Suppressor macrophage (primary cell): ENCODE data around the gene ZNF385C.

Experiments
- DNase-seq, 4 experiments: peaks; one replicate each; pipeline ENCODE4 v3.0.0-alpha.2; 2020 to 2022

Gene ZNF385C

DNA sequence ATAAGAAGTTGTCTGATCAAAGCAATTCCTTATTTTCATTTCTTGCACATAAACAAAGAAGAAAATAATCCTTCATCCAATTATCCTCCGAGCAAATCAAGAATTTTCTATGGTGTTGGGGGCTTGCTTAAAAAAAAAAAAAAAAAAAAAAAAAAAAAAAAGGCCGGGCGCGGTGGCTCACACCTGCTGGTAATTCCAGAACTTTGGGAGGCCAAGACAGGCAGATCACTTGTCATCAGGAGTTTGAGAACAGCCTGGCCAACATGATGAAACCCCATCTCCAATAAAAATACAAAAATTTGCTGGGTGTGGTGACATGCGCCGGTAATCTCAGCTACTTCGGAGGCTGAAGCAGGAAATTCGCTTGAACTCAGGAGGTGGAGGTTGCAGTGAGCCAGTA, 112.4 kb downstream of the ZNF385C start:
- DNase-seq = no peak

DNA sequence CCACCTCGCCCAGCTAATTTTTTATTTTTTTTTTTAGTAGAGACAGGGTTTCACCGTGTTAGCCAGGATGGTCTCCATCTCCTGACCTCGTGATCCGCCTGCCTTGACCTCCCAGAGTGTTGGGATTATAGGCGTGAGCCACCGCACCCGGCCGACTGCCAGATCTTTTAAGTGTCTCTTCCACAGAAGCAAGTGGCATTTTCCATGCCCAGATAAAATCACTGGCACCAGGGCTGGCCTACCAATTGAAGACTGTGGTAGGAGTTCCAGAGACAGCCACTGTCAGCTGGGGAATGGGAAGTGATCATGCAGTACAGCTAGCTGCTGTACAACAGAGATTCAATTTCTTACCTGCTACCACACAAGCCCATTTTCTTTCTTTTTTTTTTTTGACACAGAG, 113.8 kb downstream of the ZNF385C start:
- DNase-seq = no peak

DNA sequence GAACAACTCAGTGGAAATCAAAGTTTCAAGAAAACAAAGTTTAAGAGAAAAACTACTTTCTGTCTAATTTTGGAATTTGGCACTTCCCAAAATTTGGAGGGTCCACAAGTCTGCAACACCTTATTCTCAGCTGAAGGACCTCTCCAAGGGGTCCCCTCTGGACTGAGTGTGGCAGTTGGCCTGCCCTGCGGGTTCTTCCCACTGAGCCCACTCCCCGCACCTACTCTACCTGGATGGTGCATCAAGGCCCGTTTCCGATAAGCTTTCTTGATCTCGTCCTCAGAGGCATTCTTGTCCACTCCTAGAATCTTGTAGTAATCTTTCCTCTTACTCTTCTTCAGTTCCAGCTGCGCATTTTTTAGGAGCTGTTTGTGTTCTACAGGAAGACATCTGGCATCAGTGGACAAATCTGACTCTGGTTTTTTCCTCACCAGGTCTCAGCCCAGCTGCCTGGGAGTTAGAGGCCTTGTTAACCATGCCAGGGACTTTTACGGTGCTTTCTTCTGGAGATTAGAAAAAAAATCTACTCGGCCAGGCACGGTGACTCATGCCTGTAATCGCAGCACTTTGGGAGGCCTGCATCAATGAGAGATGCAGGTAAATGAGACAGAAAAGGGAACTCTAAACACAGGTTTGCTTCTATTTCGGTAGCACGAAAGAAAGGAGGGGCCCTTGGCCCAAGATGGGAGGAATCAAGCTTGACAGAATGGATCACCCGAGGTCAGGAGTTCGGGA, 116.1 kb downstream of the ZNF385C start:
- DNase-seq = no peak

DNA sequence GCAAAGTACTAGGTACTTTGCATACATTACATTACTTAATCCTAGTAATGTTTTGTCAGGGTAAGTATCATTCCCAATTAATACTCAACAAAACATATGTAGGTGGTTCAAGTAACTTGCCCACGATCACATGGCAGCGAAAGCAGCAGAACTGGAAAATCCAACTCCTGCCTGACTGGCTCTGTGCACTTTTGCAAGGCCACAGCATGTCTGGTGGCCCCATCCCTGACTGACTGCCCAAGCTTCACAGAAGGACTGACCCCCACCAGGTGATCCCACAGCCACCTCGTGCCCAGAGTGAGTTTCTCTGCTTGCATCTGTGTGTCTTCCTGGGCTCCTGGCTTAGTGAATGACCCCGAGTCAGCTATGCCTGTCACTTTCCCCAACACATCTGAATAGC, 120.3 kb downstream of the ZNF385C start:
- no peak for DNase-seq

DNA sequence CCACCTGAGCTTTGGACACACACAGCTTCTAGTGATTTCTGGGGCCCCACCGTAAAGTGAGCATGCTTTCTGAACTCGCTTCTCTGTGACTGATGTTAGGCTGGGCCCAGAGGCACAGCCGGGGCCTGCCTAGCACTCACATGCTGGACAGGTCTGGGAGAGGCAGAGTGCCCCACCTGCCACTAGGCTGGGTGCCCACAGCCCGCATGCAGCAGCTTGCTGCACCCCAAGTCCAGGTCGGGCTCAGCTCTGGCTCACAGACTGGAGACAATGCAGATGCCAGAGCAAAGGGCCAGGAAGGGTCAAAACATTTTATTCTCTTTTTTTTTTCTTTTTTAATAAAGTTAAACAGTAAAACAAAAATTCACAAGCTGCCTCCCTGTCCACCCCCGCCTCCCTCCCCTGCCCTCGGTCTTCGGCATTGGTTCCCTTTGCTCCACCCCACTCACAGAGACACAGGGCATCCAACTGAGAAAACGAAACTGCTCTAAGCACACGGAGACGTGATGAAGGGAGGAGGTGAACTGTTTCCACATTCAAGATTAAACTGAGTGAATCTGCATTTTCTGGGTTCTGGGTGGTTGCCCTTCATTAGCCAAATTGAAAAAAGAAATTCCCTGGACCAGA, 122.0 kb downstream of the ZNF385C start:
- no peak for DNase-seq
